HG03439 (cell line): ENCODE data around the gene CDH23.
"Not testable (repeated sequence)": the region's sequence is repeated elsewhere in the genome, so short reads cannot be mapped to it uniquely, and the experiment has no call there.

Source experiments
- ATAC-seq: cut with Tn5 transposase; IDR thresholded peaks from one replicate; pipeline ENCODE4 v1.9.1; 2021; ENCODE audit warnings: mild to moderate bottlenecking, moderate library complexity; ENCODE audit not compliant: unreplicated experiment

The CDH23 gene

GRCh38 chr10:71396711-71397295 is at the start of gene CDH23:
Gene CDH23 (plus strand): TSS chr10:71396920. CDS start chr10:71439832, 42,912 bp downstream.
- no peak for ATAC-seq

GRCh38 chr10:71347587-71348395 is 48.9 kb upstream of the CDH23 start:
- ATAC-seq: no peak

- ATAC-seq: no peak
These were observed 47.9 kb upstream of the CDH23 start for GRCh38 chr10:71348850-71349249.

GRCh38 chr10:71349406-71349805 is 47.3 kb upstream of the CDH23 start:
- no peak for ATAC-seq

- no peak for ATAC-seq
These were observed 45.6 kb upstream of the CDH23 start for GRCh38 chr10:71351087-71351486.

GRCh38 chr10:71351628-71352319 is 44.9 kb upstream of the CDH23 start:
- ATAC-seq: no peak

- no peak for ATAC-seq
These were observed 43.1 kb upstream of the CDH23 start for GRCh38 chr10:71353639-71354038.

- ATAC-seq: no peak
These were observed 41.9 kb upstream of the CDH23 start for GRCh38 chr10:71354776-71355175.

- ATAC-seq: no peak
These were observed 40.8 kb upstream of the CDH23 start for GRCh38 chr10:71355886-71356285.

GRCh38 chr10:71357792-71358265 is 38.9 kb upstream of the CDH23 start:
- ATAC-seq: no peak

GRCh38 chr10:71358277-71358676 is 38.4 kb upstream of the CDH23 start:
- no peak for ATAC-seq

GRCh38 chr10:71358906-71359305 is 37.8 kb upstream of the CDH23 start:
- not testable (repeated sequence) for ATAC-seq

- no peak for ATAC-seq
These were observed 37.2 kb upstream of the CDH23 start for GRCh38 chr10:71359364-71360046.

- ATAC-seq: no peak
These were observed 36.0 kb upstream of the CDH23 start for GRCh38 chr10:71360735-71361134.

GRCh38 chr10:71361581-71361980 is 35.1 kb upstream of the CDH23 start:
- ATAC-seq: no peak

GRCh38 chr10:71362141-71362540 is 34.6 kb upstream of the CDH23 start:
- ATAC-seq: no peak

GRCh38 chr10:71363936-71364335 is 32.8 kb upstream of the CDH23 start:
- ATAC-seq: no peak

- no peak for ATAC-seq
These were observed 31.4 kb upstream of the CDH23 start for GRCh38 chr10:71365366-71365765.

- ATAC-seq: no peak
These were observed 30.0 kb upstream of the CDH23 start for GRCh38 chr10:71366690-71367089.

GRCh38 chr10:71367271-71367670 is 29.4 kb upstream of the CDH23 start:
- ATAC-seq: no peak

GRCh38 chr10:71368176-71368575 is 28.5 kb upstream of the CDH23 start:
- ATAC-seq: no peak
